ENCODE results near the gene FOXF2. TPM values are rescaled to one million over a fixed set of nuclear protein-coding genes. Genes with fewer than 3 reads are reported as not detected.
"Not testable (repeated sequence)": the region's sequence is repeated elsewhere in the genome, so short reads cannot be mapped to it uniquely, and the experiment has no call there.

Gene FOXF2
- 0.10 TPM for polyA plus RNA-seq (ENCODE audit: insufficient read length)
- long read RNA-seq, donor 1: 0 reads
- long read RNA-seq, donor 2: 0 reads
- long read RNA-seq, donor 3: 0 reads
- long read RNA-seq, donor 4: 0 reads
- long read RNA-seq, donor 5: 0 reads
- long read RNA-seq, donor 6: 0 reads
- long read RNA-seq, donor 7: 0 reads
- long read RNA-seq, donor 8: 0 reads

- DNase-seq: no peak
These were observed at the start of gene FOXF2 for GRCh38 chr6:1389369-1390132. FOXF2 (plus strand) TSS chr6:1389576; CDS start chr6:1389948, 372 bp downstream.

GRCh38 chr6:1346101-1346500, 43.3 kb upstream of the FOXF2 start:
- no peak for DNase-seq

- DNase-seq: no peak
These were observed 42.8 kb upstream of the FOXF2 start for GRCh38 chr6:1346558-1347091.

- no peak for DNase-seq
These were observed 42.2 kb upstream of the FOXF2 start for GRCh38 chr6:1347161-1347560.

DNA sequence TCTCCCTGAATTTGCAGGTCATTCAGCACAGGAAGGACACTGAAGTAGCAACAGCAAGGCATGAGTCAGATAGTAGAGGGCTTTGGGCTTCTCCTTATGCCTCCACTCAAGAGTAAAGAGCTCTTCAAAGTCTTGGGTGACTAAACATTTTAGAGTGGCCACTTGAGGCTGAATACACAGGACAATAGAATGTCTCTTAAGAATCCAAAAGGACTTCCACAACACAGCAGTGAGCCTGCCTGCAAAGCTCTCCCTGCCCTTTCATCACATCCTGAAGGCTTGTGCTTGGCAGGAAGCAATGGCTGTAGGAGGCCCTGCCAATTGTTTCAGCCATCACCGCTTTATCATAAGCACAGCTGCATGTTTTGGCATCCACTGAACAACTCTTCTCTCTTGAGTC, 40.7 kb upstream of the FOXF2 start:
- DNase-seq: no peak

- DNase-seq: no peak
These were observed 39.7 kb upstream of the FOXF2 start for GRCh38 chr6:1349655-1350054.

GRCh38 chr6:1351381-1352008, 37.9 kb upstream of the FOXF2 start:
- no peak for DNase-seq

GRCh38 chr6:1355068-1355467, 34.3 kb upstream of the FOXF2 start:
- not testable (repeated sequence) for DNase-seq

- DNase-seq: not testable (repeated sequence)
These were observed 27.7 kb upstream of the FOXF2 start for GRCh38 chr6:1361717-1362116.

DNA sequence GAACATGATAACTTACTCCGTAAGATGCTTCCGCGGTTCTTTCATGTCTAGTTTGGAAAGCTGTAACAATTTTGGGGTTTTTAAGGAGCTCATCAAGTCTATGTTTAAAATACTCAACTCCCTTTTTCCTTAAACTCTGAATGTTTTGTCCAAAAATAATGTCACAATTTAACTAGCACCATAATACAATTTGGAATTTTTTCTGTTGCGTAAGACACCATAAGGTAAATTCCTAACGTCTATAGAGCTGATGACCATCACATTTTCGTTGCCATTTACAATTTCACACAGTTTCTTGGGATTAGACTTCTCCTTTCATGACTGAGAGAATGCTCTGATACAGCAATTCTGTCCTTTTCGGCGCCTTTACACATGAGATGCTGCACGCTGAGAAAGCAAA, 26.7 kb upstream of the FOXF2 start:
- no peak for DNase-seq

- DNase-seq: no peak
These were observed 26.1 kb upstream of the FOXF2 start for GRCh38 chr6:1363298-1363697.

GRCh38 chr6:1363729-1364572, 25.4 kb upstream of the FOXF2 start:
- DNase-seq: no peak

DNA sequence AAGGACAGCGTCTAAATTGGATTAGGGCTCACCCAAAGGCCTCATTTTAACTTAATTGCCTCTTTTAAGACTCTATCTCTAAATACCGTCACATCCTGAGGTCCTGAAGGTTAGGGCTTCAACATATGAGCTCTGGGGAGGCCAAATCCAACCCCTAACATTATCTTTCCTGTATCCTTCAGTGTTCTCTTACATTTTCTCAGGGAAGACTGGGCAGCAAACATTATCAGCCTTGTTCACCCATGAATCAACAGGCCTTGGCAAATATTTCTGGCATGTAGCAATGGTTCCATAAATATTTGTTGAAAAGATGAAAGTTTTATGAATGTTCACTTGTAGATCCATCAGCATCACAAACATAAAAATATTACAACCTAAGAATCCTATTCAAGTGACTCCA, 24.6 kb upstream of the FOXF2 start:
- no peak for DNase-seq

DNA sequence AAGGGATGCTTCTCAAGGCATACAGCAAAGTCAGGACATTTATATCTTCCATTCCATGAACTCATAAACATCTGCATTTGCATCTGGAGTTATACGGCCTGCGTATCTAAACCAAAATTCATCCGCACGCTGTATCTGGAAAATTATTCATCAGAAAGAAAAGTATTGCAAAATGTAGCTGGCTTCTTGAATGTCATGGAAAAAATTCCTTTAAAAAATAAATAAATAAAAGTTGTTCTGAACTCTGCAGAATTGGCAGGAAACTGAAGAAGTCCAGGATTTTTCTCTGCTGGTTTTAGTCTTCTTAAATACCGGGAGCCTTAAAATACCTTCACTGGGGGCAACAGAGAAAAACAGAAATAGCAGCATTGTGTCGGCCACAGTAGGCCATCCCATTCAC, 23.7 kb upstream of the FOXF2 start:
- no peak for DNase-seq

DNA sequence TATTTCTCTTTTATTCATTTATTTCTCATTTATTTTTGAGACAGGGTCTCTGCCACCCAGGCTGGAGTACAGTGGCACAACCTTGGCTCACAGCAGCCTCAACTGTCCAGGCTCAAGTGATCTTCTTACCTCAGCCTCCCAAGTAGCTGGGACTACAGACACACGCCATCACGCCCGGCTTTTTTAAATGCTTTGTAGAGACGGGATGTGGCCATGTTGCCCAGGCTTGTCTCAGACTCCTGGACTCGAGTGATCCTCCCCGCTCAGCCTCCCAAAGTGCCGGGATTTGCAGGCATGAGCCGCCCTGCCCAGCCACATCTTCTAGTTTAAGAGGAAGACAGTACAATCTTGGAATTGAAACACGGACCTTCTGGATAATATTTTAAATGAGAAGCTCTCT, 21.6 kb upstream of the FOXF2 start:
- DNase-seq: no peak

DNA sequence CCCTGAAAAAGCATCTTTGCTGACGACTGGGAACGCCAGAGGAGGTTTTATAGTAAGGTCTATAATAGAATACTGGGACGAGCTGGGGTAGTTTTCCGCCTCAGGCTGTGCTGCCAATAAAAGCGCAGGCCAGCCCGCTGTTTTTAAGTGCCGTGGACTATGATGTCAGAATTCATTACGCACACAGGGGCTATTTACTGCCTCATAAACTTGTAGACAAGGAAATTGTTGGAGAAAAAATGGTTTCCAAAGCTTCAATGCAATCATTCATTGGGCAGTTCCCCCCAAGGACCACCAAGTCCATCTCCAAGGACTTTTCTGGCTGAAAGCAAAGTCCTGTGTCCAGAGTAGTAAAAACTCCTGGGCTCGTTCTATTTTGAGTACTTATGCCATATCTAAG, 20.4 kb upstream of the FOXF2 start:
- DNase-seq: no peak

GRCh38 chr6:1369695-1370094, 19.7 kb upstream of the FOXF2 start:
- not testable (repeated sequence) for DNase-seq

GRCh38 chr6:1371933-1372332, 17.4 kb upstream of the FOXF2 start:
- no peak for DNase-seq

DNA sequence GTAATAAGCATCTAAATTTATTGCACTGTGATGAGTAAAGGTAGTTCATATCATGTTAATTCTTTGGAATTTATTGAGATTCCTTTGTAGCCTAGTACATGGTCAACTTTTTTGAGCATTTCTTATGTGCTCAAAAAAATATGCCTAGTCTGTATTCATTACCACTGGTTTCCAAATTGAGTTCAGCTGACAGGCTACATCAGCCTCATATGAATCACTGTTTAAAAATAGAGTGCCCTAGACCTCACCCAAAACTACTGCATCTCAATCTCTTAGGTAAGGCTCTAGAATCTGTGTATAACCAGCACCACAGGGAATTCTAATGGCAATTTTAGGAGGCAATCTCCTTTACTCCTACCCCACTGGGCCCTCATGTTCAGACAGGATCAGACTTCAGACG, 16.7 kb upstream of the FOXF2 start:
- DNase-seq: no peak

GRCh38 chr6:1376653-1377052, 12.7 kb upstream of the FOXF2 start:
- no peak for DNase-seq

GRCh38 chr6:1377526-1377925, 11.8 kb upstream of the FOXF2 start:
- no peak for DNase-seq
